ENCODE data around the gene IRF2BP2. TPM values are rescaled to one million over a fixed set of nuclear protein-coding genes. Genes with fewer than 3 reads are reported as not detected.

Gene IRF2BP2
- total and polyA plus RNA-seq, 2 of the 13 experiments (the other 11 are each of a cell fraction or from before 2014, with no cell fraction given) = 140 to 147 TPM

GRCh38 chr1:234611847-234612351 is 1.9 kb upstream of the IRF2BP2 start (continued):
- TF ChIP-seq ZNF234 (CRISPR knock-in tag; conservative IDR thresholded peaks at IDR 0.05) (no peak), GMEB2 (CRISPR knock-in tag; IDR thresholded peaks at IDR 0.05; ENCODE audit: low read depth) (no peak), ZNF780A (CRISPR knock-in tag; IDR thresholded peaks at IDR 0.05) (no peak), ZNF547 (CRISPR knock-in tag; IDR thresholded peaks at IDR 0.05) (no peak), ZNF552 (CRISPR knock-in tag; IDR thresholded peaks at IDR 0.05; ENCODE audit: borderline replicate concordance) (0 out of 2 replicates have a peak, but pooled peaks have one; percentile 39), ZNF280D (CRISPR knock-in tag; IDR thresholded peaks at IDR 0.05) (no peak), ZNF354B (CRISPR knock-in tag; IDR thresholded peaks at IDR 0.05) (no peak), ZXDC (CRISPR knock-in tag; IDR thresholded peaks at IDR 0.05) (no peak; the same call in 1 of the 2 replicates), ZNF382 (CRISPR knock-in tag; IDR thresholded peaks at IDR 0.05; ENCODE audit: borderline replicate concordance) (no peak), TMF1 (CRISPR knock-in tag; IDR thresholded peaks at IDR 0.05; ENCODE audit: low read depth) (no peak), ZMYM4 (CRISPR knock-in tag; IDR thresholded peaks at IDR 0.05) (no peak), HNRNPL (IDR thresholded peaks at IDR 0.05; ENCODE audit: low read depth, low read length) (peak; percentile 91; the same call in 1 of the 2 replicates), ZNF430 (CRISPR knock-in tag; IDR thresholded peaks at IDR 0.05) (no peak), REST (IDR thresholded peaks at IDR 0.05; ENCODE audit: borderline replicate concordance in 1 of 2, low read depth in 1 of 2, low read length in 2 of 2) (peak in 1 of 2 experiments; percentile 20; a peak in 1 of 4 replicates), SRSF4 (IDR thresholded peaks at IDR 0.05; ENCODE audit: low read depth, low read length, poor library complexity, severe bottlenecking) (no peak), THRA (CRISPR knock-in tag; IDR thresholded peaks at IDR 0.05; ENCODE audit: borderline replicate concordance) (no peak)

Measured in HepG2 (cell line).